ENCODE data around the gene PRMT2.

GRCh38 chr21:46603228-46603627 lies 32.2 kb upstream of the PRMT2 start:
- TF ChIP-seq POLR2AphosphoS5 (IDR thresholded peaks at IDR 0.05), result no peak
- no peak for TF ChIP-seq CTCF (IDR thresholded peaks at IDR 0.05)
- no peak for TF ChIP-seq EP300 (IDR thresholded peaks at IDR 0.05)
